Karpas-422 (cell line): ENCODE measurements around the gene TRIM49B. TPM values are rescaled to one million over a fixed set of nuclear protein-coding genes. Genes with fewer than 3 reads are reported as not detected.
"Not testable (repeated sequence)": the region's sequence is repeated elsewhere in the genome, so short reads cannot be mapped to it uniquely, and the experiment has no call there.

Experiments used
- DNase-seq: peaks from one replicate; pipeline ENCODE4 v3.0.0-alpha.2; 2015
- H2AFZ ChIP-seq: fragments of 200-600 bp; sonication (generic); 2 replicates; pipeline ENCODE4 v1.6.1; 2014; ENCODE audit warnings: antibody characterized with exemption, low read length, mixed read lengths
- H3K27ac ChIP-seq: fragments of 200-600 bp; sonication (generic); 2 replicates; pipeline ENCODE4 v1.5.1; 2014; ENCODE audit warnings: mild to moderate bottlenecking, low read length, moderate library complexity
- H3K27me3 ChIP-seq: fragments of 200-600 bp; sonication (generic); 2 replicates; pipeline ENCODE4 v1.6.1; 2014; ENCODE audit warnings: low read length, mixed read lengths
- H3K36me3 ChIP-seq: fragments of 200-600 bp; sonication (generic); 2 replicates; pipeline ENCODE4 v1.6.1; 2014; ENCODE audit warnings: low read length, mixed read lengths; ENCODE audit not compliant: insufficient read depth
- H3K4me1 ChIP-seq: fragments of 200-600 bp; sonication (generic); 2 replicates; pipeline ENCODE4 v1.6.1; 2014; ENCODE audit warnings: mild to moderate bottlenecking, low read length, mixed read lengths
- H3K4me2 ChIP-seq: fragments of 200-600 bp; sonication (generic); 2 replicates; pipeline ENCODE4 v1.6.1; 2014; ENCODE audit warnings: low read length, low read depth, mild to moderate bottlenecking; ENCODE audit not compliant: poor library complexity, severe bottlenecking
- H3K4me3 ChIP-seq: fragments of 200-600 bp; sonication (generic); 2 replicates; pipeline ENCODE4 v1.5.1; 2014; ENCODE audit warnings: mild to moderate bottlenecking, antibody characterized with exemption, low read length, mixed read lengths
- H3K79me2 ChIP-seq: fragments of 200-600 bp; sonication (generic); 2 replicates; pipeline ENCODE4 v1.6.1; 2014; ENCODE audit warnings: mild to moderate bottlenecking, low read length, mixed read lengths
- H3K9ac ChIP-seq: fragments of 200-600 bp; sonication (generic); 2 replicates; pipeline ENCODE4 v1.6.0; 2014; ENCODE audit warnings: low read length
- H3K9me2 ChIP-seq: fragments of 200-600 bp; sonication (generic), shearing (Covaris generic); replicated peaks from 2 replicates; pipeline ENCODE4 v1.6.0; 2014; ENCODE audit warnings: mild to moderate bottlenecking, low read length, moderate library complexity; ENCODE audit not compliant: insufficient read depth
- H3K9me3 ChIP-seq: fragments of 300-700, 200-600 bp; sonication (generic); 2 replicates; pipeline ENCODE4 v1.6.1; 2014; ENCODE audit warnings: low read length, mixed read lengths
- H4K20me1 ChIP-seq: fragments of 200-600 bp; sonication (generic); 2 replicates; pipeline ENCODE4 v1.6.1; 2014; ENCODE audit warnings: mild to moderate bottlenecking, antibody characterized with exemption, low read length, low read depth; ENCODE audit not compliant: insufficient read depth
- small RNA-seq: library from RNA; depleted of rRNA; stranded (forward); fragments of <200 nt; gene quantifications from one replicate; pipeline ENCODE3, GENCODE V24; 2014
- total RNA-seq: library from RNA; depleted of rRNA; stranded (reverse); fragments of >200 nt; shearing (Covaris generic); gene quantifications from 2 replicates; pipeline ENCODE4 v1.2.3, GENCODE V29; 2014; ENCODE audit warnings: low replicate concordance; rRNA removed

Gene TRIM49B
- total RNA-seq, result not detected in 2 replicates

GRCh38 chr11:49028523-49028922, at the start of gene TRIM49B:
TSS of gene TRIM49B (plus strand) at chr11:49028823. CDS start at chr11:49031600, 2,777 bp downstream.
- H3K4me3 ChIP-seq, H3K27ac ChIP-seq, H2AFZ ChIP-seq, H3K4me1 ChIP-seq, DNase-seq, H3K9me2 ChIP-seq, H4K20me1 ChIP-seq, H3K27me3 ChIP-seq, H3K9ac ChIP-seq, H3K79me2 ChIP-seq, H3K4me2 ChIP-seq, H3K36me3 ChIP-seq, H3K9me3 ChIP-seq: not testable (repeated sequence)

- H3K27me3 ChIP-seq, H3K9me2 ChIP-seq, H4K20me1 ChIP-seq, H3K9ac ChIP-seq, H3K27ac ChIP-seq, DNase-seq, H3K4me1 ChIP-seq, H3K79me2 ChIP-seq, H2AFZ ChIP-seq, H3K4me3 ChIP-seq, H3K9me3 ChIP-seq, H3K4me2 ChIP-seq, H3K36me3 ChIP-seq: not testable (repeated sequence)
Observed at GRCh38 chr11:48983785-48984184, 44.8 kb upstream of the TRIM49B start, which contains the start of gene TRIM51G. TSS of gene TRIM51G (minus strand) at chr11:48983885. CDS start at chr11:48981695, 2,190 bp downstream.

- H3K9me3 ChIP-seq, H3K27ac ChIP-seq, H3K4me1 ChIP-seq, H3K4me2 ChIP-seq, H3K9ac ChIP-seq, DNase-seq, H3K9me2 ChIP-seq, H3K79me2 ChIP-seq, H4K20me1 ChIP-seq, H3K36me3 ChIP-seq, H3K4me3 ChIP-seq, H3K27me3 ChIP-seq, H2AFZ ChIP-seq: not testable (repeated sequence)
Observed at GRCh38 chr11:49048229-49048628, 19.6 kb downstream of the TRIM49B start.

- H2AFZ ChIP-seq, H3K9ac ChIP-seq, H3K4me2 ChIP-seq, H3K27ac ChIP-seq, H3K36me3 ChIP-seq, H3K27me3 ChIP-seq, H3K9me3 ChIP-seq, H3K4me1 ChIP-seq, H3K79me2 ChIP-seq, H3K9me2 ChIP-seq, H3K4me3 ChIP-seq, H4K20me1 ChIP-seq, DNase-seq: not testable (repeated sequence)
Observed at GRCh38 chr11:49049821-49050220, 21.2 kb downstream of the TRIM49B start.

- H3K4me3 ChIP-seq, H3K79me2 ChIP-seq, H4K20me1 ChIP-seq, H3K9ac ChIP-seq, H3K4me1 ChIP-seq, H3K9me3 ChIP-seq, DNase-seq, H3K36me3 ChIP-seq, H3K27ac ChIP-seq, H2AFZ ChIP-seq, H3K27me3 ChIP-seq, H3K9me2 ChIP-seq, H3K4me2 ChIP-seq: not testable (repeated sequence)
Observed at GRCh38 chr11:49059012-49059411, 30.4 kb downstream of the TRIM49B start, which contains the start of gene TRIM64C. TSS of gene TRIM64C (minus strand) at chr11:49059112. CDS start at chr11:49059112, 0 bp downstream.

- H2AFZ ChIP-seq, H3K9ac ChIP-seq, H3K79me2 ChIP-seq, H3K36me3 ChIP-seq, H3K9me3 ChIP-seq, H3K27me3 ChIP-seq, H3K4me1 ChIP-seq, DNase-seq, H4K20me1 ChIP-seq, H3K4me3 ChIP-seq, H3K27ac ChIP-seq, H3K9me2 ChIP-seq, H3K4me2 ChIP-seq: not testable (repeated sequence)
Observed at GRCh38 chr11:49069897-49070296, 41.3 kb downstream of the TRIM49B start.

Small RNA genes within 50 kb of the gene (small RNA-seq; reads per million reads assigned to genes)
- not detected for gene AC084851.1

Other genes starting within 250 kb of the TRIM49B start
- gene TRIM51G, start 44.9 kb upstream of the TRIM49B start, total RNA-seq, result not detected in 2 replicates
- not detected in 2 replicates for gene TRIM64C, start 30.3 kb downstream of the TRIM49B start, total RNA-seq
- not detected in 2 replicates for gene FOLH1, start 179.8 kb downstream of the TRIM49B start, total RNA-seq